ENCODE data around the gene GCN1.

GCN1 gene

GRCh38 chr12:120230326-120230973, 35.9 kb upstream of the GCN1 start:
- FAIRE-seq = no peak

GRCh38 chr12:120229487-120230325, 35.2 kb upstream of the GCN1 start:
- FAIRE-seq (no peak), DNase-seq (ENCODE audit: insufficient read length, low spot score) (no peak)
- TF ChIP-seq POU2F2 (IDR thresholded peaks at IDR 0.05; ENCODE audit: low read depth, low read length) = no peak
- TF ChIP-seq SPI1 (IDR thresholded peaks at IDR 0.05; ENCODE audit: low read depth, low read length) = no peak
- TF ChIP-seq PAX5 (IDR thresholded peaks at IDR 0.05; ENCODE audit: insufficient read depth, low read length, severe bottlenecking) = no peak
- TF ChIP-seq TAF1 (IDR thresholded peaks at IDR 0.05; ENCODE audit: low read depth, low read length) = no peak
- TF ChIP-seq POLR2A (IDR thresholded peaks at IDR 0.05; ENCODE audit: low read depth, low read length) = no peak
- no peak for TF ChIP-seq POLR2AphosphoS5 (IDR thresholded peaks at IDR 0.05; ENCODE audit: low read depth, low read length)

More at GRCh38 chr12:120230326-120230973, 35.9 kb upstream of the GCN1 start:
- TF ChIP-seq POU2F2 (IDR thresholded peaks at IDR 0.05; ENCODE audit: low read depth, low read length) (no peak), TAF1 (IDR thresholded peaks at IDR 0.05; ENCODE audit: low read depth, low read length) (no peak), PAX5 (IDR thresholded peaks at IDR 0.05; ENCODE audit: insufficient read depth, low read length, severe bottlenecking) (no peak), POLR2AphosphoS5 (IDR thresholded peaks at IDR 0.05; ENCODE audit: low read depth, low read length) (no peak), POLR2A (IDR thresholded peaks at IDR 0.05; ENCODE audit: low read depth, low read length) (no peak), SPI1 (IDR thresholded peaks at IDR 0.05; ENCODE audit: low read depth, low read length) (no peak)
- DNase-seq (ENCODE audit: insufficient read length, low spot score) = no peak

- DNase-seq (ENCODE audit: insufficient read length, low spot score) (no peak), FAIRE-seq (no peak)
- TF ChIP-seq POU2F2 (IDR thresholded peaks at IDR 0.05; ENCODE audit: low read depth, low read length) (no peak), POLR2AphosphoS5 (IDR thresholded peaks at IDR 0.05; ENCODE audit: low read depth, low read length) (no peak), POLR2A (IDR thresholded peaks at IDR 0.05; ENCODE audit: low read depth, low read length) (no peak), TAF1 (IDR thresholded peaks at IDR 0.05; ENCODE audit: low read depth, low read length) (no peak), SPI1 (IDR thresholded peaks at IDR 0.05; ENCODE audit: low read depth, low read length) (no peak), PAX5 (IDR thresholded peaks at IDR 0.05; ENCODE audit: insufficient read depth, low read length, severe bottlenecking) (no peak)
Observed at GRCh38 chr12:120229071-120229486, 34.6 kb upstream of the GCN1 start.

GRCh38 chr12:120228291-120229070, 34.0 kb upstream of the GCN1 start:
- no peak for TF ChIP-seq POLR2AphosphoS5 (IDR thresholded peaks at IDR 0.05; ENCODE audit: low read depth, low read length)
- no peak for TF ChIP-seq SPI1 (IDR thresholded peaks at IDR 0.05; ENCODE audit: low read depth, low read length)
- no peak for TF ChIP-seq PAX5 (IDR thresholded peaks at IDR 0.05; ENCODE audit: insufficient read depth, low read length, severe bottlenecking)
- no peak for TF ChIP-seq POLR2A (IDR thresholded peaks at IDR 0.05; ENCODE audit: low read depth, low read length)
- no peak for TF ChIP-seq TAF1 (IDR thresholded peaks at IDR 0.05; ENCODE audit: low read depth, low read length)
- no peak for TF ChIP-seq POU2F2 (IDR thresholded peaks at IDR 0.05; ENCODE audit: low read depth, low read length)
- peak; percentile 86 for DNase-seq (ENCODE audit: insufficient read length, low spot score)
- peak; percentile 76 for FAIRE-seq

- FAIRE-seq (no peak), DNase-seq (ENCODE audit: insufficient read length, low spot score) (no peak)
Observed at GRCh38 chr12:120228041-120228290, 33.5 kb upstream of the GCN1 start.

GRCh38 chr12:120227233-120228040, 32.9 kb upstream of the GCN1 start:
- DNase-seq (ENCODE audit: insufficient read length, low spot score) = no peak
- no peak for TF ChIP-seq POLR2AphosphoS5 (IDR thresholded peaks at IDR 0.05; ENCODE audit: low read depth, low read length)
- TF ChIP-seq POU2F2 (IDR thresholded peaks at IDR 0.05; ENCODE audit: low read depth, low read length) = no peak
- no peak for TF ChIP-seq PAX5 (IDR thresholded peaks at IDR 0.05; ENCODE audit: insufficient read depth, low read length, severe bottlenecking)
- no peak for TF ChIP-seq TAF1 (IDR thresholded peaks at IDR 0.05; ENCODE audit: low read depth, low read length)
- TF ChIP-seq SPI1 (IDR thresholded peaks at IDR 0.05; ENCODE audit: low read depth, low read length) = no peak
- TF ChIP-seq POLR2A (IDR thresholded peaks at IDR 0.05; ENCODE audit: low read depth, low read length) = no peak
- FAIRE-seq = no peak

More at GRCh38 chr12:120228041-120228290, 33.5 kb upstream of the GCN1 start:
- TF ChIP-seq POLR2AphosphoS5 (IDR thresholded peaks at IDR 0.05; ENCODE audit: low read depth, low read length) (no peak), POU2F2 (IDR thresholded peaks at IDR 0.05; ENCODE audit: low read depth, low read length) (no peak), POLR2A (IDR thresholded peaks at IDR 0.05; ENCODE audit: low read depth, low read length) (no peak), SPI1 (IDR thresholded peaks at IDR 0.05; ENCODE audit: low read depth, low read length) (no peak), PAX5 (IDR thresholded peaks at IDR 0.05; ENCODE audit: insufficient read depth, low read length, severe bottlenecking) (no peak), TAF1 (IDR thresholded peaks at IDR 0.05; ENCODE audit: low read depth, low read length) (no peak)

- peak; percentile 62 for DNase-seq (ENCODE audit: insufficient read length, low spot score)
- TF ChIP-seq PAX5 (IDR thresholded peaks at IDR 0.05; ENCODE audit: insufficient read depth, low read length, severe bottlenecking) (no peak), TAF1 (IDR thresholded peaks at IDR 0.05; ENCODE audit: low read depth, low read length) (no peak), POLR2AphosphoS5 (IDR thresholded peaks at IDR 0.05; ENCODE audit: low read depth, low read length) (no peak), SPI1 (IDR thresholded peaks at IDR 0.05; ENCODE audit: low read depth, low read length) (0 out of 2 replicates have a peak, but pooled peaks have one; percentile 1), POU2F2 (IDR thresholded peaks at IDR 0.05; ENCODE audit: low read depth, low read length) (no peak), POLR2A (IDR thresholded peaks at IDR 0.05; ENCODE audit: low read depth, low read length) (0 out of 2 replicates have a peak, but pooled peaks have one; percentile 20)
- FAIRE-seq = no peak
Observed at GRCh38 chr12:120225852-120226640, 31.5 kb upstream of the GCN1 start.

GRCh38 chr12:120225200-120225558, 30.7 kb upstream of the GCN1 start:
- DNase-seq (ENCODE audit: insufficient read length, low spot score) (no peak), FAIRE-seq (no peak)
- no peak for TF ChIP-seq PAX5 (IDR thresholded peaks at IDR 0.05; ENCODE audit: insufficient read depth, low read length, severe bottlenecking)
- TF ChIP-seq POLR2A (IDR thresholded peaks at IDR 0.05; ENCODE audit: low read depth, low read length) = no peak
- no peak for TF ChIP-seq SPI1 (IDR thresholded peaks at IDR 0.05; ENCODE audit: low read depth, low read length)
- TF ChIP-seq POU2F2 (IDR thresholded peaks at IDR 0.05; ENCODE audit: low read depth, low read length) = no peak
- no peak for TF ChIP-seq POLR2AphosphoS5 (IDR thresholded peaks at IDR 0.05; ENCODE audit: low read depth, low read length)
- TF ChIP-seq TAF1 (IDR thresholded peaks at IDR 0.05; ENCODE audit: low read depth, low read length) = no peak
